HCT116 (cell line): Measurements from ENCODE around the gene AUTS2. TPM values are rescaled to one million over a fixed set of nuclear protein-coding genes. Genes with fewer than 3 reads are reported as not detected.

Experiments
- CEBPB ChIP-seq: IDR thresholded peaks from 2 replicates; pipeline ENCODE4 v1.6.1; 2012; ENCODE audit warnings: low read depth
- EGR1 ChIP-seq: IDR thresholded peaks from 2 replicates; pipeline ENCODE4 v1.6.1; 2012; ENCODE audit warnings: low read depth
- EZH2 ChIP-seq: fragments of 200-600 bp; sonication (generic); IDR thresholded peaks from 2 replicates; pipeline ENCODE4 v1.6.1; 2017; ENCODE audit warnings: antibody characterized with exemption, mixed run types
- EZH2phosphoT487 ChIP-seq: fragments of 200-600 bp; IDR thresholded peaks from 2 replicates; pipeline ENCODE4 v1.6.1; 2018; ENCODE audit warnings: antibody characterized with exemption, borderline replicate concordance
- RAD21 ChIP-seq: IDR thresholded peaks from 2 replicates; pipeline ENCODE4 v1.6.1; 2012; ENCODE audit warnings: low read depth, mild to moderate bottlenecking
- SIN3A ChIP-seq: IDR thresholded peaks from 2 replicates; pipeline ENCODE4 v1.6.1; 2012; ENCODE audit warnings: low read depth
- SP1 ChIP-seq: IDR thresholded peaks from 2 replicates; pipeline ENCODE4 v1.6.1; 2012; ENCODE audit warnings: low read depth
- SRF ChIP-seq: IDR thresholded peaks from 2 replicates; pipeline ENCODE4 v1.6.1; 2012; ENCODE audit warnings: low read depth
- TCF7L2 ChIP-seq: IDR thresholded peaks from 2 replicates; pipeline ENCODE4 v1.7.0; 2011; ENCODE audit warnings: borderline replicate concordance, inconsistent platforms; ENCODE audit not compliant: insufficient read depth, insufficient read length; ENCODE audit errors: extremely low read depth
- ZFX ChIP-seq: fragments of 450-650 bp; IDR thresholded peaks from 2 replicates; pipeline ENCODE4 v1.6.1; 2017
- total RNA-seq: library from RNA; stranded (reverse); gene quantifications from one replicate; pipeline ENCODE4 v1.2.1, GENCODE V29; 2021; ENCODE audit not compliant: unreplicated experiment
- TF ChIP-seq, protein P1 (sequence below): IDR thresholded peaks from 2 replicates; pipeline ENCODE4 v1.6.1; 2012; ENCODE audit warnings: low read depth
- TF ChIP-seq, protein P2 (sequence below): IDR thresholded peaks from 2 replicates; pipeline ENCODE4 v1.6.1; 2012

Gene AUTS2
- total RNA-seq, 1 experiment from 2014 or later, result 0.93 TPM

DNA sequence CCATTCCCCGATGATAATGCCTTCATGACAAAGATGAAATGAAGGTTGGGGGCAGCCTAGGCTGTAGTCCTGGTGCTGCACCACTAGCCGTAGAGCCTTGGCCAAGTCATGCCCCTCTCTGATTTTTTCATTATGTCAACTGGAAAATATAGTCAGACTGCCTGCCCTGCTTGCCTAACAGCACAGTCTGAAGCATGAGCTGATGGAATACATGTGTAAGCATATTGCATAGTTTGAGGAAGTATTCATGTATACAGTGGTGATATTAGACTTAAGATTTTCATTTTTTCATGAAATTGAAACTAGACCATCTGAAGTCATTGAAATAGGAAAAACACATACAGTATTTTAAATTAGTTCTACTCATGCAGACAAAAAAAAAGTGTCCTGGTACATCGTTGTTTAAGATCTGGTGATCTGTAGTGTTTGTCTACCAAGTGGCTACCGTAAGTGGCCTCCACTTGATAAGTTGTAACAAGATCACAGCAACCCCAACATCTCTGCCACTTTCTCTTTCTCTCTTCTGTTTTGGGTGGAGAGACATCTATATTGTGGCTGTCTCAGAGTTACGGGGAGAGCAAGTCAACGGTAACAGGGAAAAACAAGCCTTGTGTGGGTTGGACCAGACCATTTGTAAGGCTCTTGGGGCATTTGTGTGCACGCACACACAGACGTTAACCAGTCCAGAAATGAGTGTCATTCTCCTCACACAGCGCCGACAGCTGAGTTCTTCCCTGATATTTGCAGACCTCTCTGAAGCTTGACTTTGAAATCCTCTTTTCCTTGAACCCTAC is 817.1 kb downstream of the AUTS2 start (continued):
- no peak for TF ChIP-seq CEBPB
- no peak for TF ChIP-seq EZH2phosphoT487
- no peak for TF ChIP-seq ZFX
- TF ChIP-seq EZH2, result no peak
- TF ChIP-seq TCF7L2, result no peak
- TF ChIP-seq RAD21, result no peak
- no peak for TF ChIP-seq SIN3A
- TF ChIP-seq SRF, result no peak
- no peak for TF ChIP-seq SP1
- TF ChIP-seq, protein P1, sequence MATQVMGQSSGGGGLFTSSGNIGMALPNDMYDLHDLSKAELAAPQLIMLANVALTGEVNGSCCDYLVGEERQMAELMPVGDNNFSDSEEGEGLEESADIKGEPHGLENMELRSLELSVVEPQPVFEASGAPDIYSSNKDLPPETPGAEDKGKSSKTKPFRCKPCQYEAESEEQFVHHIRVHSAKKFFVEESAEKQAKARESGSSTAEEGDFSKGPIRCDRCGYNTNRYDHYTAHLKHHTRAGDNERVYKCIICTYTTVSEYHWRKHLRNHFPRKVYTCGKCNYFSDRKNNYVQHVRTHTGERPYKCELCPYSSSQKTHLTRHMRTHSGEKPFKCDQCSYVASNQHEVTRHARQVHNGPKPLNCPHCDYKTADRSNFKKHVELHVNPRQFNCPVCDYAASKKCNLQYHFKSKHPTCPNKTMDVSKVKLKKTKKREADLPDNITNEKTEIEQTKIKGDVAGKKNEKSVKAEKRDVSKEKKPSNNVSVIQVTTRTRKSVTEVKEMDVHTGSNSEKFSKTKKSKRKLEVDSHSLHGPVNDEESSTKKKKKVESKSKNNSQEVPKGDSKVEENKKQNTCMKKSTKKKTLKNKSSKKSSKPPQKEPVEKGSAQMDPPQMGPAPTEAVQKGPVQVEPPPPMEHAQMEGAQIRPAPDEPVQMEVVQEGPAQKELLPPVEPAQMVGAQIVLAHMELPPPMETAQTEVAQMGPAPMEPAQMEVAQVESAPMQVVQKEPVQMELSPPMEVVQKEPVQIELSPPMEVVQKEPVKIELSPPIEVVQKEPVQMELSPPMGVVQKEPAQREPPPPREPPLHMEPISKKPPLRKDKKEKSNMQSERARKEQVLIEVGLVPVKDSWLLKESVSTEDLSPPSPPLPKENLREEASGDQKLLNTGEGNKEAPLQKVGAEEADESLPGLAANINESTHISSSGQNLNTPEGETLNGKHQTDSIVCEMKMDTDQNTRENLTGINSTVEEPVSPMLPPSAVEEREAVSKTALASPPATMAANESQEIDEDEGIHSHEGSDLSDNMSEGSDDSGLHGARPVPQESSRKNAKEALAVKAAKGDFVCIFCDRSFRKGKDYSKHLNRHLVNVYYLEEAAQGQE, result no peak
- TF ChIP-seq, protein P2, sequence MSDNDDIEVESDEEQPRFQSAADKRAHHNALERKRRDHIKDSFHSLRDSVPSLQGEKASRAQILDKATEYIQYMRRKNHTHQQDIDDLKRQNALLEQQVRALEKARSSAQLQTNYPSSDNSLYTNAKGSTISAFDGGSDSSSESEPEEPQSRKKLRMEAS, result no peak
- no peak for TF ChIP-seq EGR1
